ENCODE data around the gene LONP2.
A peak's percentile ranks its signal among the peaks of the same experiment; 100 is the strongest.
"Not testable (repeated sequence)": the region's sequence is repeated elsewhere in the genome, so short reads cannot be mapped to it uniquely, and the experiment has no call there.

The LONP2 gene

GRCh38 chr16:48367441-48368049, 123.4 kb downstream of the LONP2 start:
- no peak for DNase-seq (ENCODE audit: low spot score)

- DNase-seq (ENCODE audit: low spot score) = no peak
Measured at GRCh38 chr16:48369765-48370164, 125.7 kb downstream of the LONP2 start.

GRCh38 chr16:48370229-48370628, 126.1 kb downstream of the LONP2 start:
- DNase-seq (ENCODE audit: low spot score) = no peak

- not testable (repeated sequence) for DNase-seq (ENCODE audit: low spot score)
Measured at GRCh38 chr16:48370668-48371392, 126.7 kb downstream of the LONP2 start.

- DNase-seq (ENCODE audit: low spot score) = no peak
Measured at GRCh38 chr16:48371393-48371780, 127.3 kb downstream of the LONP2 start.

- DNase-seq (ENCODE audit: low spot score) = no peak
Measured at GRCh38 chr16:48372744-48373143, 128.6 kb downstream of the LONP2 start.

GRCh38 chr16:48373258-48374029, 129.3 kb downstream of the LONP2 start:
- no peak for DNase-seq (ENCODE audit: low spot score)

GRCh38 chr16:48374255-48374654, 130.2 kb downstream of the LONP2 start:
- DNase-seq (ENCODE audit: low spot score) = no peak

- DNase-seq (ENCODE audit: low spot score) = not testable (repeated sequence)
Measured at GRCh38 chr16:48377301-48377700, 133.2 kb downstream of the LONP2 start.

- no peak for DNase-seq (ENCODE audit: low spot score)
Measured at GRCh38 chr16:48378276-48378675, 134.2 kb downstream of the LONP2 start.

GRCh38 chr16:48378836-48379235, 134.7 kb downstream of the LONP2 start:
- DNase-seq (ENCODE audit: low spot score) = no peak

- no peak for DNase-seq (ENCODE audit: low spot score)
Measured at GRCh38 chr16:48381201-48381600, 137.1 kb downstream of the LONP2 start.

GRCh38 chr16:48382131-48382530, 138.0 kb downstream of the LONP2 start:
- DNase-seq (ENCODE audit: low spot score) = no peak

GRCh38 chr16:48383009-48383876, 139.1 kb downstream of the LONP2 start:
- DNase-seq (ENCODE audit: low spot score) = no peak

- DNase-seq (ENCODE audit: low spot score) = peak; percentile 22
Measured at GRCh38 chr16:48383877-48384519, 139.9 kb downstream of the LONP2 start.

- DNase-seq (ENCODE audit: low spot score) = peak; percentile 71
Measured at GRCh38 chr16:48384520-48385252, 140.6 kb downstream of the LONP2 start.

- DNase-seq (ENCODE audit: low spot score) = peak; percentile 89
Measured at GRCh38 chr16:48385253-48386150, 141.4 kb downstream of the LONP2 start, which contains the start of gene SIAH1. TSS of gene SIAH1 (minus strand) at chr16:48385413. CDS start at chr16:48362428, 22,985 bp downstream.

- DNase-seq (ENCODE audit: low spot score) = no peak
Measured at GRCh38 chr16:48386559-48387312, 142.6 kb downstream of the LONP2 start.

- no peak for DNase-seq (ENCODE audit: low spot score)
Measured at GRCh38 chr16:48392407-48392806, 148.3 kb downstream of the LONP2 start.
